GM10266 (cell line): ENCODE data around the gene OXGR1.

Experiments used
- DNase-seq: peaks from one replicate; pipeline ENCODE4 v3.0.0; 2012; ENCODE audit errors: extremely low spot score
- CTCF ChIP-seq: IDR thresholded peaks from 2 replicates; pipeline ENCODE4 v1.5.1; 2012; ENCODE audit warnings: mild to moderate bottlenecking, low read depth; ENCODE audit not compliant: control insufficient read depth, insufficient read depth; ENCODE audit errors: missing control alignments

Gene OXGR1

GRCh38 chr13:97015661-97016350 is 21.5 kb upstream of the OXGR1 start:
- TF ChIP-seq CTCF, result no peak
- no peak for DNase-seq

- DNase-seq, result no peak
- no peak for TF ChIP-seq CTCF
Observed at GRCh38 chr13:97012251-97013048, 18.2 kb upstream of the OXGR1 start.

- no peak for TF ChIP-seq CTCF
- DNase-seq, result no peak
Observed at GRCh38 chr13:97011446-97012131, 17.3 kb upstream of the OXGR1 start.

GRCh38 chr13:97008643-97009042 is 14.4 kb upstream of the OXGR1 start:
- no peak for DNase-seq
- no peak for TF ChIP-seq CTCF

- no peak for TF ChIP-seq CTCF
- DNase-seq, result no peak
Observed at GRCh38 chr13:97005625-97006262, 11.5 kb upstream of the OXGR1 start.

GRCh38 chr13:97004886-97005285 is 10.6 kb upstream of the OXGR1 start:
- no peak for TF ChIP-seq CTCF

More at GRCh38 chr13:97004886-97005285, 10.6 kb upstream of the OXGR1 start:
- DNase-seq, result no peak
